GM12878 (cell line): ENCODE data around the gene SYT8. TPM values are rescaled to one million over a fixed set of nuclear protein-coding genes. Genes with fewer than 3 reads are reported as not detected.

Experiments
- ATAC-seq: fragments of 200-7000 bp; cut with Tn5 transposase; 3 replicates; pipeline ENCODE4 v1.9.1; 2020; ENCODE audit warnings: mild to moderate bottlenecking, moderate library complexity
- BruUV-seq: library from RNA; stranded (reverse); fragments of 400-500 nt; replicated peaks from 2 replicates; lab custom pipeline; 2021; lab: Mats Ljungman, UMichigan
- CTCF ChIA-PET: fragments of 300-600 bp; sonication (Branson Sonifier 250); formaldehyde crosslinking; extraction: SDS; loops from one replicate; lab custom pipeline; 2021; ENCODE audit warnings: inconsistent platforms; lab: Yijun Ruan, JAX
- POLR2A ChIA-PET: fragments of 350-600 bp; formaldehyde crosslinking; extraction: SDS; loops from one replicate; lab custom pipeline; 2021; ENCODE audit warnings: inconsistent platforms; lab: Charles Lee
- RAD21 ChIA-PET: fragments of 300-600 bp; sonication (Branson Sonifier 250); formaldehyde crosslinking; loops from one replicate; lab custom pipeline; 2023; ENCODE audit warnings: antibody characterized with exemption; ENCODE audit not compliant: unreplicated experiment; lab: Charles Lee
- SMC1A ChIA-PET: fragments of 300-600 bp; sonication (Branson Sonifier 250); formaldehyde crosslinking; loops from one replicate; lab custom pipeline; 2023; ENCODE audit not compliant: unreplicated experiment, uncharacterized antibody; lab: Charles Lee
- DNase-seq: peaks from one replicate; pipeline ENCODE4 v3.0.0-alpha.2; 2011; ENCODE audit warnings: low read depth, low spot score
- FAIRE-seq: peaks from 3 replicates; lab custom pipeline; 2011; peaks lifted over from hg19 to GRCh38; lab: Jason Lieb, UNC
- H2AFZ ChIP-seq: 2 replicates; pipeline ENCODE4 v1.6.0; 2011; ENCODE audit warnings: low read depth, low read length, control low read depth; ENCODE audit not compliant: control insufficient read depth
- H3K27ac ChIP-seq: 2 replicates; pipeline ENCODE4 v1.5.1; 2011; ENCODE audit warnings: control low read depth; ENCODE audit not compliant: control insufficient read depth, insufficient read depth
- H3K27me3 ChIP-seq, 2 experiments: replicated peaks in 1 of 2; 2 replicates each; pipeline versions ENCODE4 v1.6.0 to v1.6.1; 2011; ENCODE audit warnings: low read length in 1 of 2; ENCODE audit not compliant: control insufficient read depth in 2 of 2, insufficient read depth in 2 of 2
- H3K36me3 ChIP-seq, 2 experiments: 2 replicates each; pipeline ENCODE4 v1.5.1; 2011; ENCODE audit warnings: low read length in 1 of 2; ENCODE audit not compliant: control insufficient read depth in 2 of 2, insufficient read depth in 2 of 2
- H3K4me1 ChIP-seq: 2 replicates; pipeline ENCODE4 v1.6.1; 2011; ENCODE audit warnings: mild to moderate bottlenecking, low read length, moderate library complexity, mixed read lengths; ENCODE audit not compliant: control insufficient read depth, insufficient read depth
- H3K4me2 ChIP-seq: 2 replicates; pipeline ENCODE4 v1.6.0; 2011; ENCODE audit warnings: control low read depth; ENCODE audit not compliant: control insufficient read depth, insufficient read depth
- H3K4me3 ChIP-seq: fragments of 200-600 bp; sonication (generic); 2 replicates; pipeline ENCODE4 v1.5.1; 2016
- H3K79me2 ChIP-seq: 2 replicates; pipeline ENCODE4 v1.6.0; 2011; ENCODE audit warnings: low read length; ENCODE audit not compliant: control insufficient read depth, insufficient read depth
- H3K9ac ChIP-seq: 2 replicates; pipeline ENCODE4 v1.8.0; 2011; ENCODE audit warnings: low read length, control low read depth, mixed read lengths; ENCODE audit not compliant: control insufficient read depth, insufficient read depth
- H3K9me3 ChIP-seq: replicated peaks from 3 replicates; pipeline ENCODE4 v1.5.1; 2011; ENCODE audit warnings: mild to moderate bottlenecking, low read length; ENCODE audit not compliant: control insufficient read depth, insufficient read depth
- H4K20me1 ChIP-seq: 2 replicates; pipeline ENCODE4 v1.6.0; 2011; ENCODE audit not compliant: control insufficient read depth, insufficient read depth
- CBX3 ChIP-seq: fragments of 200-600 bp; sonication (generic); IDR thresholded peaks from 2 replicates; pipeline ENCODE4 v1.6.1; 2016; ENCODE audit warnings: low read depth, borderline replicate concordance
- IKZF1 ChIP-seq: fragments of 450-650 bp; conservative IDR thresholded peaks from 2 replicates; pipeline ENCODE4 v1.6.1; 2017; ENCODE audit warnings: antibody characterized with exemption, mild to moderate bottlenecking
- LARP7 ChIP-seq: fragments of 450-650 bp; IDR thresholded peaks from 2 replicates; pipeline ENCODE4 v1.6.1; 2017; ENCODE audit warnings: mild to moderate bottlenecking
- POLR2AphosphoS5 ChIP-seq: IDR thresholded peaks from 2 replicates; pipeline ENCODE4 v1.6.1; 2011; ENCODE audit warnings: mild to moderate bottlenecking, low read length, inconsistent platforms
- SMAD5 ChIP-seq: IDR thresholded peaks from 2 replicates; pipeline ENCODE4 v1.6.1; 2016; ENCODE audit warnings: antibody characterized with exemption, low read depth
- TCF12 ChIP-seq: IDR thresholded peaks from 2 replicates; pipeline ENCODE4 v1.6.1; 2011; ENCODE audit warnings: low read depth, mild to moderate bottlenecking, low read length
- ZNF217 ChIP-seq: fragments of 450-650 bp; IDR thresholded peaks from 2 replicates; pipeline ENCODE4 v1.6.1; 2017; ENCODE audit warnings: antibody characterized with exemption, mild to moderate bottlenecking
- WGBS: methylation state at CpG from one replicate; pipeline ENCODE4 v1.1.6; 2016; ENCODE audit warnings: low lambda C conversion rate; ENCODE audit not compliant: insufficient replicate concordance, insufficient coverage; ENCODE audit errors: missing lambda C conversion rate; 5-methylcytosine and 5-hydroxymethylcytosine counted together
- in situ Hi-C: fragments of 300-500 bp; cut with MboI; formaldehyde crosslinking; loops from 9 replicates; pipeline ENCODE4 v1.14.3; 2018; ENCODE audit warnings: mixed read lengths
- intact Hi-C: fragments of 100-400 bp; cut with micrococcal nuclease; formaldehyde crosslinking; loops from one replicate; pipeline ENCODE4 v1.14.2; 2022; ENCODE audit not compliant: unreplicated experiment
- polyA plus RNA-seq, 11 experiments: library from polyadenylated mRNA; depleted of rRNA in 4 of 11; unstranded in 6 of 11; stranded (reverse) in 5 of 11; fragments of >200 nt; fragmentation: Nextera tagmentation in 4 of 11; fragmentation: Illumina TruSeq in 1 of 11; extraction: Ambion mirVana in 4 of 11; extraction: Trizol in 1 of 11; gene quantifications; 1 replicate in 1 of 11; 2 replicates in 10 of 11; pipeline versions ENCODE4 v1.2.1 to v1.2.3, GENCODE V29; 2011 to 2016; ENCODE audit warnings: inconsistent platforms in 2 of 11, missing spikeins in 2 of 11, low read depth in 1 of 11
- total RNA-seq, 4 experiments: library from RNA; depleted of rRNA in 3 of 4; stranded (reverse); fragments of >200 nt in 3 of 4; fragmentation: Illumina TruSeq in 1 of 4; extraction: Trizol in 1 of 4; gene quantifications; 2 replicates each; pipeline versions ENCODE4 v1.2.1 to v1.2.3, GENCODE V29; 2013 to 2021
- TF ChIP-seq, protein P1 (sequence below): fragments of 450-650 bp; IDR thresholded peaks from 2 replicates; pipeline ENCODE4 v1.6.1; 2018; ENCODE audit warnings: mild to moderate bottlenecking, low read depth, moderate library complexity; ENCODE audit not compliant: partially characterized antibody
- TF ChIP-seq, protein P2 (sequence below): IDR thresholded peaks from 2 replicates; pipeline ENCODE4 v1.6.1; 2012; ENCODE audit warnings: low read depth, low read length, improper control_type of control experiment
- TF ChIP-seq, protein P3 (sequence below): fragments of 450-650 bp; conservative IDR thresholded peaks from 2 replicates; pipeline ENCODE4 v1.6.1; 2017; ENCODE audit warnings: mild to moderate bottlenecking, moderate library complexity
- TF ChIP-seq, protein P4 (sequence below): fragments of 450-650 bp; IDR thresholded peaks from 2 replicates; pipeline ENCODE4 v1.6.1; 2016; ENCODE audit warnings: mild to moderate bottlenecking

The SYT8 gene
- total and polyA plus RNA-seq, 10 of the 15 experiments (the other 5 are each of a cell fraction or from before 2014, with no cell fraction given): 0.44 TPM; not detected in 9

DNA sequence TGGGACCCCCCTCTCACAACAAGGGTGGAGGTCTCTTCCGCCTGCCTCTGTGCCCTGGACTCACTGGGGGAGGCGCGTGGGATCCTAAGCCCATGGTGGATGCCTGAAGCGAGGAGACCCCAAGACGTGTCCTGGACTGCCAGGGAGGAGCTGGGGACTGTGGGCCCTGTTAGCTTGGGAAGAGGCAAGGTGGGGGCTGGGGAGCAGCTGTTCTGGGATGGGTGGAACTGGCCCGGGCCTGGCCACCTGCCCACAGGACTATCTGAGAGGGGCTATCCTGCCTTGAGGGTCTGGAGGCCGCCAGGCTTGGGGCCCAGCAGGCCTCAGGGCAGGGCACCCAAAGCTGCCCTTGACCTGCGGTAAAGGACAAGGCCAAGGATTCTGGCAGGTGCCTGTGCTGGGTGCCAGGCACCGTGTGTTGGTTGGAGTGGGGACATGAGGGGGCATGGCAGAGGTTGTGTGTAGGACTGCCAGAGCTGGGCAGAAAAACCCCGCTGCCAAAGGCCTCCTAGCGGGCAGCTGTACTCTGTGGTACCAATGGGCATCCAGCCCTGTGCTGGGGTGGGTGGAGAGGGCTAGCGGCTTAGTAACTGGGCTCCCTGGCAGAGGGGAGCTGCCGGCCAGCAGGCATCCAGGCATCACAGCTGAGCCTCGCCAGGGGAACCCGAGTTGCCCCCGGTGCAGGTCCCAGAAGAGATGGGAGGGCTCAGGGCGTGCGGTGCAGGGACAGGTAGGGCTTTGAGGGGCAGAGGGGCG, 18.8 kb downstream of the SYT8 start (continued):
- TF ChIP-seq, protein P1, sequence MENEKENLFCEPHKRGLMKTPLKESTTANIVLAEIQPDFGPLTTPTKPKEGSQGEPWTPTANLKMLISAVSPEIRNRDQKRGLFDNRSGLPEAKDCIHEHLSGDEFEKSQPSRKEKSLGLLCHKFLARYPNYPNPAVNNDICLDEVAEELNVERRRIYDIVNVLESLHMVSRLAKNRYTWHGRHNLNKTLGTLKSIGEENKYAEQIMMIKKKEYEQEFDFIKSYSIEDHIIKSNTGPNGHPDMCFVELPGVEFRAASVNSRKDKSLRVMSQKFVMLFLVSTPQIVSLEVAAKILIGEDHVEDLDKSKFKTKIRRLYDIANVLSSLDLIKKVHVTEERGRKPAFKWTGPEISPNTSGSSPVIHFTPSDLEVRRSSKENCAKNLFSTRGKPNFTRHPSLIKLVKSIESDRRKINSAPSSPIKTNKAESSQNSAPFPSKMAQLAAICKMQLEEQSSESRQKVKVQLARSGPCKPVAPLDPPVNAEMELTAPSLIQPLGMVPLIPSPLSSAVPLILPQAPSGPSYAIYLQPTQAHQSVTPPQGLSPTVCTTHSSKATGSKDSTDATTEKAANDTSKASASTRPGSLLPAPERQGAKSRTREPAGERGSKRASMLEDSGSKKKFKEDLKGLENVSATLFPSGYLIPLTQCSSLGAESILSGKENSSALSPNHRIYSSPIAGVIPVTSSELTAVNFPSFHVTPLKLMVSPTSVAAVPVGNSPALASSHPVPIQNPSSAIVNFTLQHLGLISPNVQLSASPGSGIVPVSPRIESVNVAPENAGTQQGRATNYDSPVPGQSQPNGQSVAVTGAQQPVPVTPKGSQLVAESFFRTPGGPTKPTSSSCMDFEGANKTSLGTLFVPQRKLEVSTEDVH: no peak

DNA sequence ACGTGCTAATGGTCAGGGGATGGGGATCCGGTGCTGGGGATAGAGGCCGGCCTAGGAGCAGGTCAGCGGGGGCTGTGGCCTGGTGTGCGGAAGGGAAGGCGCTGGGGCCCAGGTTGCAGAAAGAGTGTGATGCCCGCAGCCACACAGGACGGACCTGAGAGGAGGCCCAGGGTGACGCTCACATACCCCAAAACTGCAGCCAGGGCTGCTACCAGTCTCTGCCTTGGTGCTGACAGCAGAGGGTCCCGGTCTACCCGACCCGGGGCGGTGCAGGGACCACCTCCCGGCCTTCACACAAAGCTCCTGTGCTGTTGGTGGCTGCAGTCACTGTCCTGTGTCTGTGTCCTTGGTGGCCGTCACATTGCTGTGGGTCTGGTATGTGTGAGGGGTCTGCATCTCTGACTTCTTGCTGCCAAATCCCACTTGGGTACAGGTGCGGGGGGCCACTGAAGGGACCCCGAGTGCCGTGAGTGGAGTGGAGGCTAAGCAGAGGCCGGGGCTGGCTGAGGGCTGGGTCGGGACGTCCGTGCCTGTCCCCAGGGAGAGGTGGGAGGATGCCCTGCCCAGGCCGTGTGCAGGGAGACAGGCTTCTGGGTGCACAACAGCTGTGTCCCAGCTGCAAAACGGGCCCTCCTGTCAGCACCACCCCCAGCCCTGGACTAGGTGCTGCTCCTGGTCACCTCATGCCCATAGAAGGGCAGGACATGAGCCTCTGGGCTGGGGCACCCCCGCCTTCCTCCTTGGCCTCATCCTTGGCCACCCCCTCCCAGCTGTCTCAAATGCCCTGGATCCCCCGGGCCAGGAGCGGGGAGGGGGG, 19.6 kb downstream of the SYT8 start:
- CTCF ChIA-PET: interaction anchor here (0.9 to 5.5 kb wide), 4 partner anchors 28 to 182 kb away, joined by 3 to 23 read pairs (median 6); no protein-coding TSS in a partner anchor
- BruUV-seq: TSS peak; percentile 69
- in situ Hi-C loops: loop anchor here (5.0 to 10.0 kb wide), 2 partner anchors 528 to 1010 kb away; partner anchors contain the start of genes POLR2L and TSPAN4
- H4K20me1 ChIP-seq: peaks cover 17% of the 10 kb centered on the region; the same call in 1 of the 2 replicates
- DNase-seq (peak; percentile 33), ATAC-seq (peak; percentile 52), FAIRE-seq (peak; percentile 23)
- peaks cover 57% of the 10 kb centered on the region for H3K4me1 ChIP-seq
- H3K9me3 ChIP-seq: no peaks in the 10 kb centered on the region
- 1% methylated on average over 24 of the region's 27 CpGs for WGBS
- H3K4me3 ChIP-seq: peak overlapping the region; percentile 96
- H3K27me3 ChIP-seq: no peaks in the 10 kb centered on the region
- H3K4me2 ChIP-seq: peak overlapping the region; percentile 100
- H3K79me2 ChIP-seq: peaks cover 72% of the 10 kb centered on the region
- H2AFZ ChIP-seq: no peak overlapping the region
- POLR2A ChIA-PET: interaction anchor here (0.5 to 1.0 kb wide), 3 partner anchors 33 to 1161 kb away, joined by 3 to 4 read pairs (median 3); no protein-coding TSS in a partner anchor
- SMC1A ChIA-PET: interaction anchor here (2.6 kb wide), 1 partner anchor 28 kb away, joined by 7 read pairs; no protein-coding TSS in a partner anchor
- peak overlapping the region; percentile 99 for H3K27ac ChIP-seq
- intact Hi-C loops: loop anchor here (5.0 kb wide), 2 partner anchors 528 to 548 kb away; partner anchors contain the start of gene TSSC4
- peak overlapping the region; percentile 92 for H3K9ac ChIP-seq
- H3K36me3 ChIP-seq: peaks cover 1 to 3% of the 10 kb centered on the region in 2 experiments; a peak in 3 of 4 replicates
- RAD21 ChIA-PET: interaction anchor here (0.7 kb wide), 1 partner anchor 18 kb away, joined by 3 read pairs; no protein-coding TSS in a partner anchor
- TF ChIP-seq, protein P2, sequence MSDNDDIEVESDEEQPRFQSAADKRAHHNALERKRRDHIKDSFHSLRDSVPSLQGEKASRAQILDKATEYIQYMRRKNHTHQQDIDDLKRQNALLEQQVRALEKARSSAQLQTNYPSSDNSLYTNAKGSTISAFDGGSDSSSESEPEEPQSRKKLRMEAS: no peak
- TF ChIP-seq LARP7 (peak; percentile 10; the same call in 1 of the 2 replicates), IKZF1 (no peak), SMAD5 (0 out of 2 replicates have a peak, but pooled peaks have one; percentile 19), ZNF217 (0 out of 2 replicates have a peak, but pooled peaks have one; percentile 14), POLR2AphosphoS5 (peak; percentile 90), CBX3 (no peak), TCF12 (peak; percentile 98)
- TF ChIP-seq, protein P3, sequence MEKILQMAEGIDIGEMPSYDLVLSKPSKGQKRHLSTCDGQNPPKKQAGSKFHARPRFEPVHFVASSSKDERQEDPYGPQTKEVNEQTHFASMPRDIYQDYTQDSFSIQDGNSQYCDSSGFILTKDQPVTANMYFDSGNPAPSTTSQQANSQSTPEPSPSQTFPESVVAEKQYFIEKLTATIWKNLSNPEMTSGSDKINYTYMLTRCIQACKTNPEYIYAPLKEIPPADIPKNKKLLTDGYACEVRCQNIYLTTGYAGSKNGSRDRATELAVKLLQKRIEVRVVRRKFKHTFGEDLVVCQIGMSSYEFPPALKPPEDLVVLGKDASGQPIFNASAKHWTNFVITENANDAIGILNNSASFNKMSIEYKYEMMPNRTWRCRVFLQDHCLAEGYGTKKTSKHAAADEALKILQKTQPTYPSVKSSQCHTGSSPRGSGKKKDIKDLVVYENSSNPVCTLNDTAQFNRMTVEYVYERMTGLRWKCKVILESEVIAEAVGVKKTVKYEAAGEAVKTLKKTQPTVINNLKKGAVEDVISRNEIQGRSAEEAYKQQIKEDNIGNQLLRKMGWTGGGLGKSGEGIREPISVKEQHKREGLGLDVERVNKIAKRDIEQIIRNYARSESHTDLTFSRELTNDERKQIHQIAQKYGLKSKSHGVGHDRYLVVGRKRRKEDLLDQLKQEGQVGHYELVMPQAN: peak; percentile 87
- TF ChIP-seq, protein P4, sequence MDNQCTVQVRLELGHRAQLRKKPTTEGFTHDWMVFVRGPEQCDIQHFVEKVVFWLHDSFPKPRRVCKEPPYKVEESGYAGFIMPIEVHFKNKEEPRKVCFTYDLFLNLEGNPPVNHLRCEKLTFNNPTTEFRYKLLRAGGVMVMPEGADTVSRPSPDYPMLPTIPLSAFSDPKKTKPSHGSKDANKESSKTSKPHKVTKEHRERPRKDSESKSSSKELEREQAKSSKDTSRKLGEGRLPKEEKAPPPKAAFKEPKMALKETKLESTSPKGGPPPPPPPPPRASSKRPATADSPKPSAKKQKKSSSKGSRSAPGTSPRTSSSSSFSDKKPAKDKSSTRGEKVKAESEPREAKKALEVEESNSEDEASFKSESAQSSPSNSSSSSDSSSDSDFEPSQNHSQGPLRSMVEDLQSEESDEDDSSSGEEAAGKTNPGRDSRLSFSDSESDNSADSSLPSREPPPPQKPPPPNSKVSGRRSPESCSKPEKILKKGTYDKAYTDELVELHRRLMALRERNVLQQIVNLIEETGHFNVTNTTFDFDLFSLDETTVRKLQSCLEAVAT: 0 out of 2 replicates have a peak, but pooled peaks have one; percentile 12
